DMS114 treated with DMSO at 0.1 percent for 48 hours (cell line): ENCODE data around the gene SLC29A3.

ENCODE experiments used
- DNase-seq: peaks from one replicate; lab custom pipeline; 2025; ENCODE audit not compliant: unreplicated experiment; lab: John Stamatoyannopoulos, UW

SLC29A3 gene

GRCh38 chr10:71319800-71320392, 837 bp downstream of the SLC29A3 start:
- no peak for DNase-seq

GRCh38 chr10:71320592-71320991, 1.5 kb downstream of the SLC29A3 start:
- no peak for DNase-seq

- DNase-seq, result no peak
Measured at GRCh38 chr10:71321386-71321785, 2.3 kb downstream of the SLC29A3 start.

GRCh38 chr10:71323407-71323806, 4.3 kb downstream of the SLC29A3 start:
- peak; percentile 26 for DNase-seq

- no peak for DNase-seq
Measured at GRCh38 chr10:71324743-71325142, 5.7 kb downstream of the SLC29A3 start.

GRCh38 chr10:71325267-71325666, 6.2 kb downstream of the SLC29A3 start:
- no peak for DNase-seq

- DNase-seq, result no peak
Measured at GRCh38 chr10:71326464-71326881, 7.4 kb downstream of the SLC29A3 start.

- DNase-seq, result no peak
Measured at GRCh38 chr10:71330789-71331404, 11.8 kb downstream of the SLC29A3 start.

GRCh38 chr10:71331736-71332135, 12.7 kb downstream of the SLC29A3 start:
- no peak for DNase-seq

GRCh38 chr10:71332466-71332865, 13.4 kb downstream of the SLC29A3 start:
- no peak for DNase-seq

- no peak for DNase-seq
Measured at GRCh38 chr10:71333129-71333887, 14.2 kb downstream of the SLC29A3 start.

GRCh38 chr10:71334221-71334791, 15.2 kb downstream of the SLC29A3 start:
- no peak for DNase-seq

GRCh38 chr10:71335173-71335708, 16.2 kb downstream of the SLC29A3 start:
- DNase-seq, result no peak

- DNase-seq, result no peak
Measured at GRCh38 chr10:71336632-71337031, 17.6 kb downstream of the SLC29A3 start.

GRCh38 chr10:71337219-71337701, 18.2 kb downstream of the SLC29A3 start:
- DNase-seq, result no peak

- no peak for DNase-seq
Measured at GRCh38 chr10:71338728-71339495, 19.9 kb downstream of the SLC29A3 start.

- DNase-seq, result no peak
Measured at GRCh38 chr10:71339796-71340589, 20.9 kb downstream of the SLC29A3 start.

GRCh38 chr10:71342573-71343391, 23.7 kb downstream of the SLC29A3 start:
- no peak for DNase-seq

GRCh38 chr10:71343392-71343773, 24.3 kb downstream of the SLC29A3 start:
- no peak for DNase-seq
